Gastrocnemius medialis (tissue), 4 donors: ENCODE results near the gene KLC1. TPM values are rescaled to one million over a fixed set of nuclear protein-coding genes. Genes with fewer than 3 reads are reported as not detected.
A peak's percentile ranks its signal among the peaks of the same experiment; 100 is the strongest.

Source experiments
- ATAC-seq, 2 donors: fragments of 150-250 bp; one replicate each; pipeline ENCODE4 v1.9.1; 2016
- DNase-seq, 2 donors: peaks; one replicate each; pipeline ENCODE4 v3.0.0-alpha.2; 2019
- H3K27ac ChIP-seq, 4 donors: fragments of 200-600 bp; sonication (generic); 1 replicate in 1 of 4; 2 replicates in 3 of 4; pipeline ENCODE4 v1.5.1; 2016 to 2018; ENCODE audit warnings: mild to moderate bottlenecking in 2 of 4, moderate library complexity in 1 of 4
- H3K27me3 ChIP-seq, 3 donors: fragments of 200-600 bp; sonication (generic) in 2 of 3; 1 replicate in 1 of 3; 2 replicates in 2 of 3; pipeline versions ENCODE4 v1.5.1 to v1.6.0; 2016 to 2019; ENCODE audit warnings: mild to moderate bottlenecking in 1 of 3, moderate library complexity in 1 of 3
- H3K36me3 ChIP-seq, 2 donors: fragments of 200-600 bp; sonication (generic) in 1 of 2; one replicate each; pipeline ENCODE4 v1.5.1; 2017 to 2018
- H3K4me1 ChIP-seq, 2 donors: fragments of 200-600 bp; sonication (generic) in 1 of 2; one replicate each; pipeline ENCODE4 v1.5.1; 2016 to 2017; ENCODE audit warnings: mild to moderate bottlenecking in 2 of 2
- H3K4me3 ChIP-seq, 4 donors: fragments of 200-600 bp; sonication (generic) in 3 of 4; 1 replicate in 1 of 4; 2 replicates in 3 of 4; pipeline ENCODE4 v1.5.1; 2016 to 2019; ENCODE audit warnings: mild to moderate bottlenecking in 2 of 4
- H3K9me3 ChIP-seq, 3 donors: fragments of 200-600 bp; sonication (generic) in 2 of 3; 1 replicate in 1 of 3; 2 replicates in 2 of 3; pipeline ENCODE4 v1.5.1; 2016 to 2019
- CTCF ChIP-seq, 5 experiments: fragments of 450-650 bp in 3 of 5; fragments of 200-600 bp in 2 of 5; sonication (generic) in 2 of 5; IDR thresholded peaks in 4 of 5; conservative IDR thresholded peaks in 1 of 5; 1 replicate in 4 of 5; 2 replicates in 1 of 5; pipeline ENCODE4 v1.5.1; 2016 to 2019; ENCODE audit warnings: antibody characterized with exemption in 5 of 5, mild to moderate bottlenecking in 3 of 5, moderate library complexity in 3 of 5
- POLR2A ChIP-seq, 2 donors: fragments of 450-650 bp; IDR thresholded peaks; one replicate each; pipeline ENCODE4 v1.6.1; 2017; ENCODE audit warnings: antibody characterized with exemption in 2 of 2, mild to moderate bottlenecking in 2 of 2, moderate library complexity in 2 of 2
- in situ Hi-C, 4 donors: fragments of 200-750 bp; cut with MboI; loops; one replicate each; pipeline versions ENCODE4 v1.15.0 to v1.8.0; 2017; ENCODE audit warnings: low sequenced_read_pairs in 4 of 4
- intact Hi-C: fragments of 100-400 bp; cut with DNase I; formaldehyde crosslinking; loops from one replicate; pipeline ENCODE4 v1.15.1; 2023; ENCODE audit warnings: low total_unique reads
- total RNA-seq, 4 donors: library from RNA; depleted of rRNA; stranded (reverse); fragments of >200 nt; gene quantifications; one replicate each; pipeline versions ENCODE4 v1.1.0 to v1.2.3, GENCODE V29; 2016

Gene KLC1
- total RNA-seq, 4 donors from 2014 or later = 217 to 398 (median 309) TPM

GRCh38 chr14:103734081-103734888 is 105.3 kb downstream of the KLC1 start:
- H3K27me3 ChIP-seq = no peaks in the 10 kb centered on the region
- H3K9me3 ChIP-seq = no peaks in the 10 kb centered on the region
- in situ Hi-C loops = no loop called here
- no peak overlapping the region for H3K4me3 ChIP-seq
- DNase-seq (no peak), ATAC-seq (no peak)
- intact Hi-C loops = no loop called here
- TF ChIP-seq CTCF (IDR thresholded peaks at IDR 0.05 in 4 of 5, conservative IDR thresholded peaks at IDR 0.05 in 1 of 5) (no peak), POLR2A (IDR thresholded peaks at IDR 0.05) (no peak)
- H3K36me3 ChIP-seq = peaks cover 0 to 42% of the 10 kb centered on the region in 2 donors
- H3K27ac ChIP-seq = no peak overlapping the region
- H3K4me1 ChIP-seq = peaks cover 0 to 35% of the 10 kb centered on the region in 2 donors

GRCh38 chr14:103735022-103735421 is 106.0 kb downstream of the KLC1 start:
- intact Hi-C loops = no loop called here
- no peak for DNase-seq
- no peaks in the 10 kb centered on the region for H3K27me3 ChIP-seq
- in situ Hi-C loops = no loop called here
- peaks cover 0 to 41% of the 10 kb centered on the region in 2 donors for H3K36me3 ChIP-seq
- ATAC-seq = no peak
- peak overlapping the region in 2 of 4 donors; percentile 31 to 77 for H3K27ac ChIP-seq
- no peaks in the 10 kb centered on the region for H3K9me3 ChIP-seq
- peaks cover 0 to 31% of the 10 kb centered on the region in 2 donors for H3K4me1 ChIP-seq
- no peak for TF ChIP-seq POLR2A (IDR thresholded peaks at IDR 0.05)
- no peak for TF ChIP-seq CTCF (IDR thresholded peaks at IDR 0.05 in 4 of 5, conservative IDR thresholded peaks at IDR 0.05 in 1 of 5)
- H3K4me3 ChIP-seq = no peak overlapping the region

GRCh38 chr14:103735439-103735814 is 106.4 kb downstream of the KLC1 start:
- Histone ChIP-seq H3K36me3 (peaks cover 0 to 42% of the 10 kb centered on the region in 2 donors), H3K9me3 (no peaks in the 10 kb centered on the region), H3K27ac (peak overlapping the region in 2 of 4 donors; percentile 31 to 77), H3K27me3 (no peaks in the 10 kb centered on the region), H3K4me3 (no peak overlapping the region), H3K4me1 (peaks cover 0 to 27% of the 10 kb centered on the region in 2 donors)
- no peak for ATAC-seq
- TF ChIP-seq CTCF (IDR thresholded peaks at IDR 0.05 in 4 of 5, conservative IDR thresholded peaks at IDR 0.05 in 1 of 5) (no peak), POLR2A (IDR thresholded peaks at IDR 0.05) (no peak)
- intact Hi-C loops (no loop called here), in situ Hi-C loops (no loop called here)
- no peak for DNase-seq

GRCh38 chr14:103735815-103736545 is 107.0 kb downstream of the KLC1 start:
- no peak overlapping the region for H3K4me3 ChIP-seq
- intact Hi-C loops (no loop called here), in situ Hi-C loops (no loop called here)
- TF ChIP-seq POLR2A (IDR thresholded peaks at IDR 0.05) (no peak), CTCF (IDR thresholded peaks at IDR 0.05 in 4 of 5, conservative IDR thresholded peaks at IDR 0.05 in 1 of 5) (no peak)
- H3K27me3 ChIP-seq = no peaks in the 10 kb centered on the region
- DNase-seq (no peak), ATAC-seq (no peak)
- peaks cover 0 to 26% of the 10 kb centered on the region in 2 donors for H3K4me1 ChIP-seq
- H3K9me3 ChIP-seq = no peaks in the 10 kb centered on the region
- H3K27ac ChIP-seq = peak overlapping the region in 3 of 4 donors; percentile 37 to 77 (median 54)
- peaks cover 0 to 48% of the 10 kb centered on the region in 2 donors for H3K36me3 ChIP-seq
